Stimulated activated CD8-positive, alpha-beta memory T cell treated with anti-CD3 and anti-CD28 coated beads, Interleukin-4, amount 100 ng/mL, for 48 hours (primary cell): ENCODE measurements around the gene OSMR.
A peak's percentile ranks its signal among the peaks of the same experiment; 100 is the strongest.

ENCODE experiments used
- DNase-seq: peaks from one replicate; pipeline ENCODE4 v3.0.0-alpha.2; 2020

OSMR gene

GRCh38 chr5:38845526-38846378 lies at the start of gene OSMR:
TSS of gene OSMR (plus strand) at chr5:38846012. CDS start at chr5:38869045, 23,033 bp downstream.
- DNase-seq = peak; percentile 49

- no peak for DNase-seq
Measured at GRCh38 chr5:38796742-38797108, 49.1 kb upstream of the OSMR start.

DNA sequence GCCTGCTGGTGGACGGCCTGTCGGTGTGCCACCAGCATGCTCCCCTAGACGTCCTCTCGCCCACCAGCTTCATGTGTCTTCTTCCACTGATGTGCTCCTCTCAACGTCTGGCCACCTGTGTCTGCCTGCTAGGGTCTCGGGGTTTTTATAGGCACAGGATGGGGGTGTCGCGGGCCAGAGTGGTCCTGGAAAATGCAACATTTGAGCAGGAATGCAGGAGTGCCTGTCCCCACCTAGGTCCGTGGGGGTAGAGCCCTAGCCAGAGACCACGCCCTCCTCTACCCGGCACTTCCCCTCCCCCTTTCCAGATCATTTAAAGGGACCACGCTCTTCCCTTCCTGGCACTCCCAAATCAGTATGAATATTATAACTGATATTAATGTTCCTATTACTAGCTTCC lies 48.0 kb upstream of the OSMR start:
- DNase-seq = no peak

- no peak for DNase-seq
Measured at GRCh38 chr5:38799556-38800377, 46.0 kb upstream of the OSMR start.

GRCh38 chr5:38800515-38800914 lies 45.3 kb upstream of the OSMR start:
- no peak for DNase-seq

GRCh38 chr5:38802125-38802524 lies 43.7 kb upstream of the OSMR start:
- no peak for DNase-seq

GRCh38 chr5:38803246-38803645 lies 42.6 kb upstream of the OSMR start:
- no peak for DNase-seq

DNA sequence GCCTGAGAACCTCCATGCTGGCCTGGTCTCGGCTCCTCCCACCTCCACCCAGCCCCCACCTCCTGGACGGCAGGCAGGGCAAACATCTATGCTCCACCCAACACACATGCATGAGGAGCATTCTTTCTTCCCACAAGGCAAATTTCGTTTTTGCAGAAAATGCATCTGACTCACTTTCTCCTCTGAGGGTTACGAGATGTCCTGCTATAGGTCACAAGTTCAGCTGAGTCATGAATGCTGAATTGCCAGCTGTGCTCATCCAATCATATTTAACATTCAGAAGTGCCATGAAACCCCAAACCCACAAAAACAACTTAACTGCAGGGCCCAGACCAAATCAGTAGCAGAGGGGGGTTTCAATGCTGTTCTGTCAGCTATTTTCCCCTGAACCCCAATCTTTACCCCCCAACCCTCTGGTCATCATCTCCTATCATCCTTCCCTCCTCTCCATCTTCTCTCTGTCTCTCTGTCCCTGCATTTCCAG lies 39.0 kb upstream of the OSMR start:
- peak; percentile 45 for DNase-seq

GRCh38 chr5:38807570-38808483 lies 38.0 kb upstream of the OSMR start:
- no peak for DNase-seq

DNA sequence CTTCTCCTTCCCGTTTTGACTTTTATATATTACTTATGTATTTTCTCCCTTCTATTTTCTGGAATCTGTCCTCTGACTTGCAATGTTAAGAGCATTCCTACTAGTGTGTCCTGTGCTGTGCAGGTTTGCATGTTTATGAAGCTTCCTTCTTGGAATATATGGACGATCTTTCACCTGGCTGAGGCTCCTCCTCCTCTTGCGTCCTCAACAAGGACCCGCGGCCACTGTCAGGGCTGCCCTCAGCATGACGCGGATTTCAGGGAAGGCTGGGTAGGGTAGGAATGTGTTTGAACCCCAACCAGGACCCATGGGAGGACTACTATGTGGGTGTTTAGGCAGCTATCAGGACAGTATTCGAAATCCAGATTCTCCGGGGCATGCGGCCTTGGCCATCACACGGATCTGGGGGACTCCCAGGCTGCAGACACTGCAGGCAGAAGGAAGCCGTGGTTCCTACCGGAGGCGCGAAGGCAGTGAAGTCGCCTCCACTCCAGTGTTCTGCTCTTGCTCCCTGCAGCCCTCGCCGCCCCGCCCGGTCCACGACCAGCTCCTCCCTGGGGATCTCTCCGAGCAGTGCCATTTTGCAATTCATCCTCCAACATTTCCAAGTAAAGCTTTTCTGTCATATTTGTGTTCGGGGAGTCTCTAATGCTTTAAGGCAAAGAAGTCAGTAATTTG lies 37.0 kb upstream of the OSMR start:
- DNase-seq = no peak

DNA sequence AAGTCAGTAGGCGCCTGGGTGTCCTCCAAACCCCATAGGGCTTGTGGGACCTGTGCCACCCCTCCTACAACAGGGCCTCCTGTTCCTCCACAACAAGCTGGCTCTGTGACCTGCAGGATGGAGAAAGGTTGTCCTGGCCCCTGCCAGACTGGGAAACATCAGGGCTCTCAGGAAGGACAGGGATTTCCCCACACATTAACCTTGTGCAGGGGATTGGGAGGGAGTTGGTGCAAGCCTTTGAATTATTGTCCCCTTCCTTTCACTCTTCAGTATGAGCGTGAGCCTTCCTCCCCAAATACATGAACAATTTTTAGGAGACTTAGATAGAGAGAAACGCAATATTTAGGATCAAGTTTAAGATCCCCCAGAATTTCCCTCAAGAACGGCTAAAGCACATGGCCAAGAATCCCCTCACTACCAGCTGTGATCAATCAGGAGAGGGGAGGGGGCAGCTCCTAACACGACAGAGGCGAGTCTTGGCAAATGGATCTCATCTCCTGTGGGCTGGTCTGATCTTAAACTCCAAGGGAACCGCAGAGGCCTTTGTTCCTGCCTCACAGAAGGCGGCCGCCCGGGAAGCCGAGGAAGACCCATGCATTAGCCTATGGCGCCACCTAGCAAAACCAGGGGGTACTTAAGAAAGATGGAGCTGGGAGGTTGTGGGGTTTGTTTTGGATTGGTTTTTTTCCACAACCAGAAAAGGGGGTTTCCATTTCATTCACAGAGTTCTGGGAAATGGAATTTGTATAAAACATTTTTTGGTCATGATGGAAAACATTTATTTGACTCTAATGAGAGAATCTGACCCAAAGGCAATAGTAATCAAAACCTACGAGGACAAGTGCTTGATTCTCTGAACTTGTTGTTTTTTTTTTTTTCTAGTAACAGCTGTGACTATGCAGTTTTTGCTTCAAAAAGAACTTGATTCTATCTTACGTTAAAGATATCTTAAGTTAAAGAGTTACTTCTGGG lies 36.1 kb upstream of the OSMR start:
- DNase-seq = peak; percentile 74

DNA sequence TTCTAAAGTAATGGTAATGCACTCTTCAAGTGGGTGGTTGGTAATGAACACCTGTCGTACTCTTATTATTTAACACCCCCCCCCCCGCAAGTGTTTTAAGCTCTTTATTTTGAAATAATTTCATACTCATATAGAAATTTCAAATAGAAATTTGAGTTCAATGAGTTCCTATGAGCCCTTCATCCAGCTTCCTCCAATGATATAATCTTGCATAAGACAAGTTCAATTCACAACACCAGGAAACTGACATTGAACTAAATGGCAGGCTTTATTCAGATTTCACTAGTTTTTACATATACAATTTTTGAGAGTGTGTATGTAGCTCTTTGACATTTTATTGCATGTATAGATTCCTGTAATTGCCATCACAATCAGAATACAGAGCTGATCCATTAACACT lies 30.9 kb upstream of the OSMR start:
- DNase-seq = no peak

DNA sequence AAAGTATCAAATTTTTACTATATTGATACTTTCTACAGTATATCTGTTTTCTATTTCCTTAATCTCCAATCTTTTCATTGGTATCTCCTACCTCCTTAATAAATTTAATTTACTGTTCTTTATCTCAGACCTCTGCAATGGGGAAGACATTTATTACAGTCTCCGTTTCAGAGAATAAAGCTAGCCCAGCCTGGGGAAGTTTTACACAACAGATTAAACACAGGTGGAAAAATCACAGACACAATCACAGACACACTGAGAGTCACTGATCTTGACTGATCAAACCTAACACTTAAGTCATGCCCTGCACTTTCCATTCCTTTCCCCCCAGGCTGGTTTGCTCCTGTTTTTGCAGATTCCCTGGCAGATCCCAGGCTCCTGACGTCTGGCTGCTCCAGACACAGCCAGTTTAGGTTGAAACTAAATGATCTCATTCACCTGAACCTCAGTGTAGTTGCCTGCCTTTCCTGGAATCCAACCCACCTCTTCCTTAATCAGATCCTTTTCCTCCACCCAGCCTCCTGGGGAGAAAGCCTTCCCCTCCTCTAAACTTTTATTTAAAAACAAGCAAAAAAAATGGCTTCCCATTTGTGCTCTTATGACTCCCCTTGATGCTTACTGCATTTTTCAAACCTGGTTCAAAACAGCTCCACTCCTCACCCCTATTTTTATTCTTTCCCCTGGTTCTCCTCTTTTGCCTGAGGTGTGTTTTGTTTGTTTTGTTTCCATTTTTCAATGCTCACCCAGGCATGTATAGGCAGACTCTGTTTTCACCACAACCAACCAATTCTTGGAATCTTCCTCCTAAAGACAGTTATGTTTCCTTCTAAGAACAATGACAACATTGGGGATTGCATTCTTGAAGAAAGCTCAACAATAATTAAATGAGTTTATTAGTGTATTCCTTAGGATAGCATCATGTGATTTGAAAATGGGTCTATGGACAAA lies 29.5 kb upstream of the OSMR start:
- no peak for DNase-seq

- DNase-seq = no peak
Measured at GRCh38 chr5:38821679-38822078, 24.1 kb upstream of the OSMR start.

DNA sequence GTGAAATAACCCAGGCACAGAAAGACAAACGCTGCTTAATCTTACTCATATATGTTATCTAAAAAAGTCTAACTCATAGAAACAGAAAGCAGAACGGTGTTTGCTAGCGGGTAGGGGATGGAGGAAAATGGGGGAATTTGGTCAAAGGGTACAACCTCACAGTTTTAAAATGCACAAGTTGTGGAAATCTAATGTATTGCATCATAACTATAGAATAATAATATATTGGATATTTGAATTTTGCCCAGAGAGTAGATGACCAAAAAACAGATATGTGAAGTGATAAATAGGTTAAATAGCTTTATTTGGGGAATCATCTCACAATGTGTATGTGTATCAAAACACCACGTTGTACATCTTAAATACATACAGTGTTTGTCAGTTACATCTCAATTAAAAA lies 22.3 kb upstream of the OSMR start:
- no peak for DNase-seq

- no peak for DNase-seq
Measured at GRCh38 chr5:38824821-38825220, 21.0 kb upstream of the OSMR start.

DNA sequence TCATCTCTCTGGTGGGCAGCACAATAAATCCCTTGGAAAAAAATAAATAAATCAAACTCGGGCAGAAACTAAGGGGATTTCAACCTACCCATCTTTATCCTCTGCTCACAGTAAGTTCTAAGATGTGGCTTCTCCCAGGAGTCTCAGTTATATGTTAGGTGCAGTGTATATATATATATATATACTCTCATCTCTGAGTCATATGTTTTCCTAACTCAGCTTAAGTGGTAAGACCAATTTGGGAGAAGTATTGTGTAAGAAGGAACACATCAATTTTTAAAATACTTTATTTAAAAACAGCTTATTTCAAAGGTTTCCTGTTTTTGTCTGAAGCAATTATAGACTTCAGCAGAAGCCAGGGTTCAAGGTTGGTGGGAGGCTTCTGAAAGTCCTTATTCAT lies 20.3 kb upstream of the OSMR start:
- no peak for DNase-seq

- DNase-seq = no peak
Measured at GRCh38 chr5:38827525-38827924, 18.3 kb upstream of the OSMR start.

DNA sequence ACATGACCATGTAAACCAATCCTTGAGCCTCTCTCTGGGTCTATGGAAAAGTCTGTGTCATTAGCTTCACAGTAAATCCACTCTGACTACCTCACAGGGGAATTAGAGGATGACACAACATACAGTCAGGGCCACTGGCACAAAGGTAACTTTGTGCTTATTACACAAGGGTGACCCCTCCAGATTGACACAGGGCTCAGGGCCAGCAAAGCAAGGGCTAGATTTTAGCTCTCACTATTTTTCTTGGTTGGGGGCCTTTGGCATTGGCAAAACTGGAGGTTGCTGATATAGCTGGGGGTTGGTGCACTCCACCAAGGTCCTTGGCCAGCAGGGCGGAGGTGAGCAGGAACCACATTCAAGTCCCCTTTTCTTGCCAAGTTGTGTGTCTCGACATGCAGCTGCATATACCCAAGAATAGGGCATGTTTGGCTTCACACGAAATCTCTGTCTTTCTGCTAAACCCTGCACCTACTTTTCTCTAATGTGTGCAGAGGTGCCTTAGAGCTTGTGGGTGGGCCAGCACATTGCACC lies 15.2 kb upstream of the OSMR start:
- DNase-seq = no peak

DNA sequence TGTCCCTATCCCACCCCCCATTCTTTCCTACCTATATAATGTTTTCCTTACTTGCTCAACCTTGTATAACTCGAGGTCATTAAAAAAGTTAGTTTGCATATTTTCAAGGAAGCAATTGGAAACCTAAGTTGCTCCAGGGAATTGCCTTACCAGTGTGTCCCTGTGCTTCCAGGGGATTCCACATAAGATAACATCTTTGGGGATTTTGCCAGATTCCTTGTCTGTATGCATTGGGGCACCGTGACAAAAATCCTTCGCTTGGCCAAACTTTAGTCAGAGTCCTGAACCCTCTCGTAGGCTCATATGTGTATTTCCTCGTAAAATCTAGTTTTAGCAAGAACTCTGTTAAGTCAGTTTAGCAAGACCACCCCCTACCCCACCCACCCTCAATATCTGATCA lies 14.7 kb upstream of the OSMR start:
- no peak for DNase-seq
